Endothelial cell of umbilical vein (primary cell): ENCODE data around the gene IRF8. TPM values are rescaled to one million over a fixed set of nuclear protein-coding genes. Genes with fewer than 3 reads are reported as not detected.

Source experiments
- BruUV-seq: library from RNA; stranded (reverse); fragments of 400-500 nt; replicated peaks from 2 replicates; lab custom pipeline; 2021; lab: Mats Ljungman, UMichigan
- CTCF ChIA-PET: fragments of 300-600, 350-600 bp; sonication (Branson Sonifier 250); formaldehyde crosslinking; loops from one replicate; lab custom pipeline; 2021; ENCODE audit warnings: antibody characterized with exemption, inconsistent platforms; lab: Charles Lee
- POLR2A ChIA-PET: fragments of 300-600, 350-600 bp; sonication (Branson Sonifier 250); formaldehyde crosslinking; loops from one replicate; lab custom pipeline; 2021; ENCODE audit warnings: antibody characterized with exemption, inconsistent platforms; lab: Charles Lee
- DNase-seq: peaks from one replicate; pipeline ENCODE4 v3.0.0-alpha.2; 2011; ENCODE audit warnings: low read depth, low spot score
- FAIRE-seq: peaks from 2 replicates; lab custom pipeline; 2011; peaks lifted over from hg19 to GRCh38; lab: Jason Lieb, UNC
- H2AFZ ChIP-seq: 2 replicates; pipeline ENCODE4 v1.6.0; 2012; ENCODE audit warnings: low read depth, low read length, control low read depth, inconsistent platforms
- H3K27ac ChIP-seq: 2 replicates; pipeline ENCODE4 v1.5.1; 2011; ENCODE audit warnings: low read depth, mild to moderate bottlenecking, control low read depth, low read length, moderate library complexity; ENCODE audit not compliant: insufficient read depth
- H3K27me3 ChIP-seq, 2 experiments: 2 replicates each; pipeline versions ENCODE4 v1.6.0 to v1.6.1; 2011; ENCODE audit warnings: low read length in 2 of 2, mixed read lengths in 1 of 2; ENCODE audit not compliant: control insufficient read depth in 2 of 2, insufficient read depth in 2 of 2
- H3K36me3 ChIP-seq, 2 experiments: 2 replicates in 1 of 2; 3 replicates in 1 of 2; pipeline ENCODE4 v1.5.1; 2011; ENCODE audit warnings: low read length in 2 of 2, mild to moderate bottlenecking in 1 of 2, moderate library complexity in 1 of 2; ENCODE audit not compliant: control insufficient read depth in 2 of 2, insufficient read depth in 2 of 2; ENCODE audit errors: extremely low read depth in 1 of 2
- H3K4me1 ChIP-seq: 3 replicates; pipeline ENCODE4 v1.5.1; 2011; ENCODE audit warnings: mild to moderate bottlenecking, low read length; ENCODE audit not compliant: control insufficient read depth, insufficient read depth; ENCODE audit errors: extremely low read depth
- H3K4me2 ChIP-seq: 2 replicates; pipeline ENCODE4 v1.6.1; 2011; ENCODE audit warnings: low read length, control low read depth, mixed read lengths; ENCODE audit not compliant: insufficient read depth
- H3K4me3 ChIP-seq, 3 experiments: fragments of 200-600 bp in 1 of 3; sonication (generic), shearing (Covaris generic) in 1 of 3; replicated peaks in 1 of 3; 2 replicates each; pipeline ENCODE4 v1.5.1; 2011 to 2016; ENCODE audit warnings: control low read depth in 3 of 3, low read length in 3 of 3, mild to moderate bottlenecking in 2 of 3, inconsistent platforms in 1 of 3, low read depth in 1 of 3, moderate library complexity in 1 of 3; ENCODE audit not compliant: insufficient read depth in 1 of 3
- H3K79me2 ChIP-seq: 2 replicates; pipeline ENCODE4 v1.6.0; 2012; ENCODE audit warnings: low read length, inconsistent platforms; ENCODE audit not compliant: control insufficient read depth, insufficient read depth
- H3K9ac ChIP-seq: replicated peaks from 2 replicates; pipeline ENCODE3; 2011; ENCODE audit warnings: low read length, control low read depth; ENCODE audit not compliant: insufficient read depth; ENCODE audit errors: extremely low read depth
- H3K9me1 ChIP-seq: replicated peaks from 3 replicates; pipeline ENCODE4 v1.6.0; 2011; ENCODE audit warnings: mild to moderate bottlenecking, low read length; ENCODE audit not compliant: control insufficient read depth, insufficient read depth; ENCODE audit errors: extremely low read depth
- H3K9me3 ChIP-seq: replicated peaks from 2 replicates; pipeline ENCODE4 v1.5.1; 2012; ENCODE audit warnings: low read length, inconsistent platforms; ENCODE audit not compliant: control insufficient read depth, insufficient read depth
- H4K20me1 ChIP-seq: replicated peaks from 2 replicates; pipeline ENCODE3; 2011; ENCODE audit warnings: mild to moderate bottlenecking, low read length; ENCODE audit not compliant: control insufficient read depth, insufficient read depth; ENCODE audit errors: extremely low read depth
- EZH2 ChIP-seq: IDR thresholded peaks from 2 replicates; pipeline ENCODE4 v1.6.1; 2012; ENCODE audit warnings: borderline replicate concordance, low read depth, mild to moderate bottlenecking, moderate library complexity, low read length, inconsistent platforms; ENCODE audit not compliant: severe bottlenecking
- FOS ChIP-seq: IDR thresholded peaks from 2 replicates; pipeline ENCODE4 v1.6.1; 2011; ENCODE audit warnings: mild to moderate bottlenecking, low read length, moderate library complexity, borderline replicate concordance; ENCODE audit not compliant: insufficient read depth
- GATA2 ChIP-seq: IDR thresholded peaks from 2 replicates; pipeline ENCODE4 v1.7.0; 2011; ENCODE audit warnings: low read depth, mild to moderate bottlenecking, moderate library complexity, mixed read lengths, low read length; ENCODE audit not compliant: insufficient read length, insufficient read depth
- JUN ChIP-seq: IDR thresholded peaks from 2 replicates; pipeline ENCODE4 v1.6.1; 2011; ENCODE audit warnings: borderline replicate concordance, low read depth; ENCODE audit not compliant: insufficient read length, insufficient read depth
- MYC ChIP-seq: IDR thresholded peaks from one replicate; pipeline ENCODE4 v1.6.1; 2011; ENCODE audit warnings: mild to moderate bottlenecking, low read depth, low read length
- POLR2A ChIP-seq: IDR thresholded peaks from 2 replicates; pipeline ENCODE4 v1.6.1; 2012; ENCODE audit warnings: low read depth, mild to moderate bottlenecking, control low read depth, low read length
- POLR2AphosphoS5 ChIP-seq: IDR thresholded peaks from 2 replicates; pipeline ENCODE4 v1.6.1; 2012; ENCODE audit warnings: low read depth, mild to moderate bottlenecking, control low read depth, low read length, moderate library complexity; ENCODE audit not compliant: insufficient read depth
- dilution Hi-C: fragments of 300-500 bp; cut with MboI; formaldehyde crosslinking; loops from one replicate; pipeline ENCODE4 v1.15.0; 2019; ENCODE audit warnings: low sequenced_read_pairs; ENCODE audit not compliant: extremely low pct_ligation_motif_present
- intact Hi-C: fragments of 100-400 bp; cut with micrococcal nuclease; formaldehyde crosslinking; loops from one replicate; pipeline ENCODE4 v1.10.0; 2022
- polyA plus RNA-seq, 4 experiments: library from polyadenylated mRNA; depleted of rRNA in 3 of 4; stranded (reverse) in 3 of 4; unstranded in 1 of 4; fragments of >200 nt; gene quantifications; 2 replicates each; pipeline versions ENCODE4 v1.2.1 to v1.2.3, GENCODE V29; 2011 to 2012; ENCODE audit warnings: missing spikeins in 1 of 4
- total RNA-seq: library from RNA; stranded (reverse); gene quantifications from 2 replicates; pipeline ENCODE4 v1.2.3, GENCODE V29; 2021
- TF ChIP-seq, protein P1 (sequence below), 2 donors: IDR thresholded peaks; 1 replicate in 1 of 2; 2 replicates in 1 of 2; pipeline ENCODE4 v1.5.1; 2011; ENCODE audit warnings: low read length in 2 of 2, mild to moderate bottlenecking in 2 of 2, moderate library complexity in 2 of 2, control low read depth in 1 of 2, inconsistent platforms in 1 of 2, low read depth in 1 of 2; ENCODE audit not compliant: insufficient read depth in 1 of 2; ENCODE audit errors: extremely low read depth in 1 of 2
- TF ChIP-seq, protein P2 (sequence below): IDR thresholded peaks from 2 replicates; pipeline ENCODE4 v1.6.1; 2011; ENCODE audit not compliant: insufficient read depth, insufficient read length

IRF8 gene
- total and polyA plus RNA-seq, 2 donors (not counting 3 experiments of a cell fraction or from before 2014, with no cell fraction given): not detected

DNA sequence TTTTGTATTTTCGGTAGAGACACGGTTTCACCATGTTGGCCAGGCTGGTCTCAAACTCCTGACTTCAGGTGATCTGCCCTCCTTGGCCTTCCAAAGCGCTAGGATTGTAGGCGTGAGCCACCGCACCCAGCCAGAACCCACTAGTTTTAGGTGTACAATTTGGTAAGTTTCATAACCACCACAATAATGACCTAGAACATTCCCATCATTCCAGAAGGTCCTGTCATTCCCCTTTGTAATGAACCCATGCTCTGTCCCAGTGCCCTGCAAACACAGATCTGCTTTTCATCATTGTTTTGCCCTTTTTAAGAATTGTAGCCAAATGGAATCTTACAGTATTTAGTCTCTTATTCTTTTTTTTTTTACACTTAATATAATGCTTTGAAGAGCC, 35.6 kb upstream of the IRF8 start:
- no peak overlapping the region for H3K4me2 ChIP-seq
- H4K20me1 ChIP-seq: no peaks in the 10 kb centered on the region
- no peaks in the 10 kb centered on the region for H3K79me2 ChIP-seq
- CTCF ChIA-PET: no interaction called here
- no peaks in the 10 kb centered on the region for H3K4me1 ChIP-seq
- FAIRE-seq (no peak), DNase-seq (no peak)
- H3K4me3 ChIP-seq: no peak overlapping the region
- H3K9me3 ChIP-seq: no peaks in the 10 kb centered on the region
- POLR2A ChIA-PET: no interaction called here
- H3K9ac ChIP-seq: no peak overlapping the region
- intact Hi-C loops: no loop called here
- H3K27ac ChIP-seq: no peak overlapping the region
- H3K27me3 ChIP-seq: peaks cover 2 to 4% of the 10 kb centered on the region in 2 experiments
- dilution Hi-C loops: no loop called here
- H3K9me1 ChIP-seq: no peaks in the 10 kb centered on the region
- BruUV-seq: no TSS peak
- TF ChIP-seq POLR2A: no peak
- no peak for TF ChIP-seq GATA2
- TF ChIP-seq, protein P1, sequence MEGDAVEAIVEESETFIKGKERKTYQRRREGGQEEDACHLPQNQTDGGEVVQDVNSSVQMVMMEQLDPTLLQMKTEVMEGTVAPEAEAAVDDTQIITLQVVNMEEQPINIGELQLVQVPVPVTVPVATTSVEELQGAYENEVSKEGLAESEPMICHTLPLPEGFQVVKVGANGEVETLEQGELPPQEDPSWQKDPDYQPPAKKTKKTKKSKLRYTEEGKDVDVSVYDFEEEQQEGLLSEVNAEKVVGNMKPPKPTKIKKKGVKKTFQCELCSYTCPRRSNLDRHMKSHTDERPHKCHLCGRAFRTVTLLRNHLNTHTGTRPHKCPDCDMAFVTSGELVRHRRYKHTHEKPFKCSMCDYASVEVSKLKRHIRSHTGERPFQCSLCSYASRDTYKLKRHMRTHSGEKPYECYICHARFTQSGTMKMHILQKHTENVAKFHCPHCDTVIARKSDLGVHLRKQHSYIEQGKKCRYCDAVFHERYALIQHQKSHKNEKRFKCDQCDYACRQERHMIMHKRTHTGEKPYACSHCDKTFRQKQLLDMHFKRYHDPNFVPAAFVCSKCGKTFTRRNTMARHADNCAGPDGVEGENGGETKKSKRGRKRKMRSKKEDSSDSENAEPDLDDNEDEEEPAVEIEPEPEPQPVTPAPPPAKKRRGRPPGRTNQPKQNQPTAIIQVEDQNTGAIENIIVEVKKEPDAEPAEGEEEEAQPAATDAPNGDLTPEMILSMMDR (IDR thresholded peaks at IDR 0.05; ENCODE audit: extremely low read depth in 1 of 2, insufficient read depth in 1 of 2, low read depth in 1 of 2, low read length in 2 of 2): no peak
- H3K36me3 ChIP-seq: no peaks in the 10 kb centered on the region
- H2AFZ ChIP-seq: no peak overlapping the region

DNA sequence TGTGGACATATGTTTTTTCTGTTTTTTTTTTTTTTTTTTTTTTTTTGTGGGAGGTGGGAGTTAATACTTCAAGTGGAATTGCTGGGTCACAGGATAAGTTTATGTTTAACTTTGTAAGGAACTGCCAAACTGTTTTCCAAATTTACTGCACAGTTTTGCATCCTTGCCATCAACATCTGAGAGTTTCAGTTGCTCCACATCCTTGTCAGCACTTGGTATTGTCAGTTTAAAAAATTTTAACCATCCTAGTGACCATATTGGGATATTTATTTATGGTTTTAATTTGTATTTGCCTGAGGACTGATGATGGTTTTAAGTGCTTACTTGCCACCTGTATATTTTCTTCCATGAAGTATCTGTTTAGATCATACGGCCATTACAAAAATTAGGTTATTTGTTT, 34.0 kb upstream of the IRF8 start:
- dilution Hi-C loops (no loop called here), intact Hi-C loops (no loop called here)
- FAIRE-seq (no peak), DNase-seq (no peak)
- Histone ChIP-seq H3K4me2 (no peak overlapping the region), H3K36me3 (no peaks in the 10 kb centered on the region), H3K9ac (no peak overlapping the region), H4K20me1 (no peaks in the 10 kb centered on the region), H3K79me2 (no peaks in the 10 kb centered on the region), H2AFZ (no peak overlapping the region), H3K9me1 (no peaks in the 10 kb centered on the region), H3K27me3 (peaks cover 10 to 11% of the 10 kb centered on the region in 2 experiments), H3K4me1 (no peaks in the 10 kb centered on the region), H3K27ac (no peak overlapping the region), H3K9me3 (no peaks in the 10 kb centered on the region), H3K4me3 (no peak overlapping the region)
- TF ChIP-seq, protein P1 (IDR thresholded peaks at IDR 0.05; ENCODE audit: extremely low read depth in 1 of 2, insufficient read depth in 1 of 2, low read depth in 1 of 2, low read length in 2 of 2): no peak
- TF ChIP-seq GATA2 (no peak), POLR2A (no peak), EZH2 (no peak), JUN (no peak), MYC (no peak), POLR2AphosphoS5 (no peak), FOS (no peak)
- TF ChIP-seq, protein P2, sequence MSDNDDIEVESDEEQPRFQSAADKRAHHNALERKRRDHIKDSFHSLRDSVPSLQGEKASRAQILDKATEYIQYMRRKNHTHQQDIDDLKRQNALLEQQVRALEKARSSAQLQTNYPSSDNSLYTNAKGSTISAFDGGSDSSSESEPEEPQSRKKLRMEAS: no peak
- ChIA-PET CTCF (interaction anchor here (1.3 kb wide), 1 partner anchor 44 kb away, joined by 3 read pairs; no protein-coding TSS in a partner anchor), POLR2A (no interaction called here)
- no TSS peak for BruUV-seq
